HG02759 (cell line): ENCODE measurements around the gene LTC4S.
A peak's percentile ranks its signal among the peaks of the same experiment; 100 is the strongest.

Experiments
- ATAC-seq: cut with Tn5 transposase; IDR thresholded peaks from one replicate; pipeline ENCODE4 v1.9.1; 2021; ENCODE audit warnings: mild to moderate bottlenecking, moderate library complexity; ENCODE audit not compliant: unreplicated experiment

LTC4S gene

DNA sequence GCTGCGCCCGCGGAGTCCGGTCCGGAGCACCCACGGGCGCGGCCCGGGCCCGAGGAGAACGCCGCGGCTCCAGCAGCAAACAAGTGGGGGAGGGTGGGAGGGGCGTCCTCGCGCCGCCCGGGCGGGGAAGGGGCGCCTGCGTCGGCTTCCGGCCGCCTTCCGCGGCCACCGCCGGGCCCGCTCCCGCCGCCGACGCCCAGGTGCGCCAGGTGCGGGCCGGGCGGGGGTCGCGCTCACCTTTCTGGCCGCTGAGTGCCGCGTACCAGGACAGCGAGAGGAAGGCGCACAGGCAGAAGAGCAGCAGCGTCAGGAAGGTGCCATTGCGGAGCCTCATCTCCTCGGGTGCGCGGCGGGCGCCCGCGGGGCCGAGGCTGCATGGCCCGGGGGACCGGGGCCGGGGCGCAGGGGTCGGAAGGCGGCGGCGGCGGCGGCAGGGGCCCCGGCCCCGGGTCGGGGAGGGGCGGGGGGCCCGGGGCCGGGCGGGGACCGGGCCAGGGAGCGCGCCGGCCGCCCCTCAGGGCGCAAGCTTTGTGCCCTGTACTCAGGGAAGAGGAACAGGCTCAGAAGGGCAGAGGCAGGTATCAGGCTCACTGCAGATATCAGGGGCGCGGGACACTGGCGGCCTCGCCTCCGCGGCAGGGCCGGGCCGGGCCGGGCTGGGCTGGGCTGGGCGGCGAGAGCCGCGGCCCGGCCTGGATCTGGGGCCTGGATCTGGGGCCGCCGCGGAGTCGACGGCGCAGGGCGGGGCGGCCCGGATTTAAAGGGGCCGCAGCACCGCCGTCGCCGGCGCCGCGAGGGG is 12.7 kb downstream of the LTC4S start, which contains the start of gene MGAT4B:
MGAT4B (minus strand) TSS at position 617 of the 799 bp plus-strand sequence; CDS start at position 334, 283 bp downstream.
- ATAC-seq, result peak; percentile 74

DNA sequence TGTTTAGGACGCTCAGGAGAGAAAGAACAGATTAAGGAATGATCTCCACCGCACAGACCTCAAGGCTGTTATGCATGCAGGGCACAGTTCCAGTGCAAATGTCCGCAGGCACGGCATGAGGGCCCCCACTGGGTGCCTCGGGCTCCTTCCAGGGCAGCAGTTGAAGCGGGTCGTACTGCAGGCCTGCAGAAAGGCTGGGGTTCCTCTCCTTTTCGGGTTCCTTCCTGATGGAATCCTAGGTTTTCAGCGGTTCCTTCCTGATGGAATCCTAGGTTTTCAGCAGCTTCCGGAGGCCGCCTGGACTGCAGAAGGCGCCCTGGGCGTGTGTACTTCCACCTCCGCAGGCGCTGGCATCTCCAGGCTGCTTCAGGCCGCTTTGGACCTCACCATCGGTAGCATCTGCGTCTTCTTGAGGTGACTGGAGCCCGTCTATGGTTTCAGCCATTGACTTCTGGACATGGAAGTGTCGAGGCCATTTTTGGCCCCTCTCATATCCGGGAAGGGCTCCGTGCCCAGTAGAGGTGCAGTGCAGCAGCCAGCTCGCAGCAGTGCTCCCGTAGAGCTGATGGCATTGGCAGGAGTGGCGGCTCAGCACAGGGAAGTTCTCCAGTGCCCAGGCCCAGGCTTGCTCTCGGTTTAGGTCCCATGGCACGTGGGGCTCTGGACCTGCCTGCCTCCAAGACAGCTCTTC is 18.5 kb downstream of the LTC4S start:
- ATAC-seq, result no peak

DNA sequence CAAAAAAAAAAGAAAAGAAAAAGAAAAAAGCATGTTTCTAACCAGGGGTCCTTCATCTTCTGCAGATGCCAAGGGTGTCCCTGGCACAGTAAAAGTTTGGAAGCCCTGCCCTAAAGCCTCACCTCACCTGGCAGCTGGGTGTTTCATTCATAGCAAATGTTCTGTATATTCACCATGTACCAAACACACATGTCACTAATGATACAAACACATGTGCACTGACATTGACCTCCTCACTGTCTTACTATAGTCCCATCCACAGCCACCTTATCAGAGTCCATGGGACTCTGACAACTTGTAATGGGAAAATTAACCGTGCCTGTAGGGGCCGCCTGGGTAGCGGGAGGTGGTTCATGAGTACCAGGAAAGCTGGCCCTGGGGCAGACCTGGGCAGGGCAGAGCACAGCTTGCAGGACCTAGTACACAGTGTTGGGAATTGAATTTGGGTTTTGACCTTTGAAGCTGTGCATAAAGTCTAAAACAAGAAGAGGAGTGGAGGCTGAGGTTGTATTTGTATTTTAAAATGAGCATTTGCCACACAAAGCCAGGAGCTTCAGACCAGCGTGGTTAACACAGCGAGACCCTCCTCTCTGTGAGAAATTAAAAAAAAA is 19.3 kb downstream of the LTC4S start:
- ATAC-seq, result no peak

DNA sequence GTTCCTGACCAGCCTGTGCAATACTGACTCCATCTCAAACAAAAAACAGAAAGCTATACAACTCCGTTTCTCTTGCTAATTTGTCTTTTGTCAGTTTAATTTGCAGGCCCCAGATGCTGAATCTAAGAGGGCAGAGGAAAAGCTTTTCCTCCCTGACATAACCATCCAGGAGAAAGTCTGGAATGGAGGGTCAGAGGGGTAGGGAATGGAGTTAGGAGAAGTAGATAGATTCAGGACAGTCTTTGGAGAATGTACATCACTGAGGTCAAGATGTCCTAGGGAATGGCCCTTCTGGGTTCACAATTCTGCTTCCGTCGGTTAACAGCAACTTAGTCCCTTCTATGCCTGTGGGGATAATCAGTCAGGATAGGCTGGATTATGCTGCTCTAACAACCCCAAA is 20.3 kb downstream of the LTC4S start:
- ATAC-seq, result no peak

GRCh38 chr5:179815491-179816249 is 21.9 kb downstream of the LTC4S start:
- no peak for ATAC-seq

DNA sequence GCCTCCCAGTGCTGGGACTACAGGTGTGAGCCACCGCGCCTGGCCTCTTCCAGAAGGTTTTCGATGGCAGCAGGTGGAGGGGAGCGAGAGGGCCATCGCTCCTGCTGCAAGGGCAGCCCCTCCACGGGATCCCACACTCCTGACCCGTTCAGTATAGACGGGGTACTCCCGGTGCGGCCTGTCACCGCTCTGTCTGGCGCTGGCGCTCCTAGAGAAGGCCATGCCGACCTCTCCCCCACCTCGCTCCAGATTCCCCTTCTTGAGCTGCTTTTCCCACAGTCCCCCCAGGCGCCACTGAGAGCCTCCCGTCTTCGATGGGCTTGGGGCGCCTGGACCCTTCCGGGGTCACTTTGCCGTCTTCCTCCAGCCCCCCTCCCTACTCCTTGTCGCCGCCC is 22.6 kb downstream of the LTC4S start:
- ATAC-seq, result no peak

- no peak for ATAC-seq
Measured at GRCh38 chr5:179816796-179817469, 23.1 kb downstream of the LTC4S start.

- ATAC-seq, result no peak
Measured at GRCh38 chr5:179817470-179817840, 23.7 kb downstream of the LTC4S start.

- no peak for ATAC-seq
Measured at GRCh38 chr5:179817890-179818745, 24.3 kb downstream of the LTC4S start.

DNA sequence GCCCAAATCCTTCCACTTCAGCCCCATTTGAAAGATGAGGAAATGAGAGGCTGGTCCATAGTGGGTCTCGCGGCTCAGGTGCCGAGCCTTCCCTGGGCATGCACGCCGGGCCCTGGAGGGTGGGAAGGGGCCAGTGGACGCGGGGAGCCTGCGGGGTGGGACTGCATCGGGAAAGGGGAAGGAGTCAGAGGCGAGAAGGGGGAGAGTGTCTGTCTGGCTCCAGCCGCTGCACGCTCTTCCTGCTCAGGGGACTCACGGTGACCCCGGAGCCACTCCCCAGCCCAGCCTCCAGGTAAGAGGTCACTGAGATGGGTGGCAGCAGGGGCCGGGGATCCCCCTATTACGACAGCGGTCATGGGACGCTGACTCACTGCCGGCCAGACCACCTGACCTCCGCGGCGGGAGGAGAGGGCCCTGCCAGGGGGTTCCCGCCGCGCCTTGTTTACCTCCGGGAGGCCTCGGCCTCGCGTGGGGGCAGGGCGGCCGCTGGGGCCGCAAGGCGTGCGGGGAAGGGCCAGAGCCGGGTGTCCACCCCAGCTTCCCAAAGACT is 25.0 kb downstream of the LTC4S start:
- peak; percentile 70 for ATAC-seq

- ATAC-seq, result peak; percentile 23
Measured at GRCh38 chr5:179819296-179820126, 25.7 kb downstream of the LTC4S start.

- ATAC-seq, result no peak
Measured at GRCh38 chr5:179820127-179820482, 26.3 kb downstream of the LTC4S start.

DNA sequence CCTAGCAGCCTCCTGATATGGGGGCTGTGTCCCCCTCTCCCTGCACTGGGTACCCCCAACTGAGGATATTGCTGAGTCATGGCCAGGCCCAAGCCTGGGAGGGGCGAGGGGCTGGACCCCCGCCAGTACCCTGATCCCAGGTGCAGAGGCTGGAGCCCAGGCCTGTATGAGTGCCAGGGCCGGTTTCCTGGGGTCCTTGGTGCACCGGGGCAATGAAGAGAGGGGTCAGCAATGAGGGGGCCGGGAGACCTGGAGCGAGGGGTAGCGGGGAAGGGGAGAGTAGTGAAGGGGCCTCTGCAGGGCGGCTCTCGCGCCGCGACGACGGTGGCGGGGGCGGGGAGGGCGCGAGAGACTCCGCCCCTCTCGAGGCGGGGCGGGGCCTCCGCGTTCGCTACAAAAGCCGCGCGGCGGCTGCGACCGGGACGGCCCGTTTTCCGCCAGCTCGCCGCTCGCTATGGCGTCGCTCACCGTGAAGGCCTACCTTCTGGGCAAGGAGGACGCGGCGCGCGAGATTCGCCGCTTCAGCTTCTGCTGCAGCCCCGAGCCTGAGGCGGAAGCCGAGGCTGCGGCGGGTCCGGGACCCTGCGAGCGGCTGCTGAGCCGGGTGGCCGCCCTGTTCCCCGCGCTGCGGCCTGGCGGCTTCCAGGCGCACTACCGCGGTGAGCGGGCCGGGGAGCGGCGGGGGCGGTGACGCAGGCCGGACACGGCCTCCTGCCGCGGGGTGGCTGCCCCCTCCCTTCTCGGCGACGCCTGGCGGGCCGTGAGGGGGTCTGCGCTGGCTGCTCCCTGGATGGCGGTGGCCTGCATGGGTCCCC is 26.9 kb downstream of the LTC4S start, which contains the start of gene SQSTM1:
SQSTM1 (plus strand) TSS at position 423 of the 815 bp plus-strand sequence; CDS start at position 455, 32 bp downstream.
- peak; percentile 43 for ATAC-seq

GRCh38 chr5:179821298-179822058 is 27.7 kb downstream of the LTC4S start:
- peak; percentile 43 for ATAC-seq

DNA sequence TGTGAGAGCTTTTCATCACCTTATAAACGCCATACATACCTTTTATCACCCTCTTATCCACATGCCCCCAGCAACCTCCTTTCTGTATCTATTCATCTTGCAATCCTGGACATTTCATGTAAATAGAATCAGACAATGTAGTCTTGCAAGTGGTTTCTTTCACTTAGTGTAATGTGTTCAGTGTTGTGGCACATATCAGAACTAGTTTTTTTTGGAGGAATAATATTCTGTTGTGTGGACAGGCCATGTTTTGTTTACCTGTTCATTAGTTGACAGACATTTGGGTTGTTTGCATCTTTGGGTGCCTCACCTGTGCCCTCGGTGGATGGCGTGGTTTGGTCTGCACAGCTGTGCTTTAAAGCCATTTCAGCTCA is 28.3 kb downstream of the LTC4S start:
- no peak for ATAC-seq

DNA sequence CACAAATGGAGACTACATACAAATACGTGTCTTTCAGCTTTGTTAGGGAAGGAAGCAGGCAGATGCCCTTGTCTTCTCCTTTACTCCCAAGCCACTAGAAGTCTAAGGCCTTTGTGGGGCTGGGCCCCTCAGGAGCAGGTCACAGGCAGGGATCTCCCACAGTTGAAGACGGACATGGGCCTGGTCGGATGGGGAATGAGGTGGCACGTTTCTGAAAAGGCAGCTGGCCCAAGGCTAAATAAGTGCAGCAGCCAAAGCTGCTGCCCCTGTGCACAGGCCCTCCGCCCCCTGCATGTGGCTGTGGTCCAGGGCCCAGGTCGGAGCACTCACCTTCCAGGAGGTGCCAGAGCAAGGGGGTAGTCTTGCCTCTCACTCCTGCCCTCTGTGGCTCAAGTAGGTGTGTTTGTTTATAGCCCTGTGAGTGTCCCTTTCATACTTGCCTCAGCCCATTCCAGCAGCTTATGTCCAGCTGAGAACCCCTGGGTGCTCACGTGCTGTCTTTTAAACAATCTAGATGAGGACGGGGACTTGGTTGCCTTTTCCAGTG is 28.7 kb downstream of the LTC4S start:
- no peak for ATAC-seq
